Left lung (tissue), 10 donors: ENCODE measurements around the gene SERAC1. TPM values are rescaled to one million over a fixed set of nuclear protein-coding genes. Genes with fewer than 3 reads are reported as not detected.

ENCODE experiments used
- ATAC-seq: fragments of 200-7000 bp; cut with Tn5 transposase; one replicate; pipeline ENCODE4 v1.9.1; 2020; ENCODE audit warnings: moderate library complexity
- DNase-seq, 4 donors: peaks; one replicate each; pipeline ENCODE4 v3.0.0-alpha.2; 2013 to 2020
- H3K27ac ChIP-seq, 2 donors: fragments of 200-600 bp; sonication (generic) in 1 of 2; one replicate each; pipeline versions ENCODE4 v1.5.0 to v1.8.0; 2020 to 2021
- H3K27me3 ChIP-seq, 2 donors: fragments of 200-600 bp; sonication (generic) in 1 of 2; one replicate each; pipeline versions ENCODE4 v1.5.0 to v1.8.0; 2020 to 2021
- H3K36me3 ChIP-seq, 2 donors: fragments of 200-600 bp; sonication (generic) in 1 of 2; one replicate each; pipeline versions ENCODE4 v1.5.0 to v1.8.0; 2020 to 2021
- H3K4me1 ChIP-seq, 2 donors: fragments of 200-600 bp; one replicate each; pipeline ENCODE4 v1.8.0; 2021
- H3K4me3 ChIP-seq, 2 donors: fragments of 200-600 bp; sonication (generic) in 1 of 2; one replicate each; pipeline versions ENCODE4 v1.5.0 to v1.8.0; 2020 to 2021; ENCODE audit warnings: mild to moderate bottlenecking in 1 of 2
- H3K9me3 ChIP-seq, 2 donors: fragments of 200-600 bp; sonication (generic) in 1 of 2; one replicate each; pipeline versions ENCODE4 v1.5.0 to v1.8.0; 2020 to 2021
- intact Hi-C, 2 donors: fragments of 100-400 bp; cut with DNase I; formaldehyde crosslinking; loops; one replicate each; pipeline versions ENCODE4 v1.11.2 to v1.14.2; 2022
- polyA plus RNA-seq, 6 donors: library from polyadenylated mRNA; unstranded; fragments of 120-200 nt; gene quantifications; one replicate each; pipeline ENCODE4 v1.2.1, GENCODE V29; 2013; ENCODE audit not compliant: insufficient read length in 6 of 6
- total RNA-seq, 2 donors: library from RNA; stranded (reverse); fragmentation: NEBNext Ultra II Directional; extraction: Animal tissue kit (Norgen Biotek cat#: 25700); gene quantifications; one replicate each; pipeline ENCODE4 v1.2.1, GENCODE V29; 2021
- TF ChIP-seq, protein P1 (sequence below), 2 donors: fragments of 200-600 bp; sonication (generic) in 1 of 2; IDR thresholded peaks; one replicate each; pipeline versions ENCODE4 v1.5.0 to v1.8.0; 2021; ENCODE audit warnings: antibody characterized with exemption in 2 of 2
- donor health status: DM: no; HTN: yes; CAD: no.
- donor health status: DM: no; HTN: no; CAD: no.

Gene SERAC1
- total and polyA plus RNA-seq, 8 donors: 7.7 to 10.7 (median 9.2) TPM

- Histone ChIP-seq H3K4me1 (no peaks in the 10 kb centered on the region), H3K36me3 (peaks cover 0 to 34% of the 10 kb centered on the region in 2 donors), H3K27me3 (no peaks in the 10 kb centered on the region), H3K4me3 (no peak overlapping the region), H3K9me3 (no peaks in the 10 kb centered on the region), H3K27ac (no peak overlapping the region)
- DNase-seq: no peak
- intact Hi-C loops: no loop called here
- TF ChIP-seq, protein P1, sequence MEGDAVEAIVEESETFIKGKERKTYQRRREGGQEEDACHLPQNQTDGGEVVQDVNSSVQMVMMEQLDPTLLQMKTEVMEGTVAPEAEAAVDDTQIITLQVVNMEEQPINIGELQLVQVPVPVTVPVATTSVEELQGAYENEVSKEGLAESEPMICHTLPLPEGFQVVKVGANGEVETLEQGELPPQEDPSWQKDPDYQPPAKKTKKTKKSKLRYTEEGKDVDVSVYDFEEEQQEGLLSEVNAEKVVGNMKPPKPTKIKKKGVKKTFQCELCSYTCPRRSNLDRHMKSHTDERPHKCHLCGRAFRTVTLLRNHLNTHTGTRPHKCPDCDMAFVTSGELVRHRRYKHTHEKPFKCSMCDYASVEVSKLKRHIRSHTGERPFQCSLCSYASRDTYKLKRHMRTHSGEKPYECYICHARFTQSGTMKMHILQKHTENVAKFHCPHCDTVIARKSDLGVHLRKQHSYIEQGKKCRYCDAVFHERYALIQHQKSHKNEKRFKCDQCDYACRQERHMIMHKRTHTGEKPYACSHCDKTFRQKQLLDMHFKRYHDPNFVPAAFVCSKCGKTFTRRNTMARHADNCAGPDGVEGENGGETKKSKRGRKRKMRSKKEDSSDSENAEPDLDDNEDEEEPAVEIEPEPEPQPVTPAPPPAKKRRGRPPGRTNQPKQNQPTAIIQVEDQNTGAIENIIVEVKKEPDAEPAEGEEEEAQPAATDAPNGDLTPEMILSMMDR (IDR thresholded peaks at IDR 0.05): no peak
- no peak for ATAC-seq
Observed at GRCh38 chr6:158118886-158119285, 49.2 kb downstream of the SERAC1 start.

DNA sequence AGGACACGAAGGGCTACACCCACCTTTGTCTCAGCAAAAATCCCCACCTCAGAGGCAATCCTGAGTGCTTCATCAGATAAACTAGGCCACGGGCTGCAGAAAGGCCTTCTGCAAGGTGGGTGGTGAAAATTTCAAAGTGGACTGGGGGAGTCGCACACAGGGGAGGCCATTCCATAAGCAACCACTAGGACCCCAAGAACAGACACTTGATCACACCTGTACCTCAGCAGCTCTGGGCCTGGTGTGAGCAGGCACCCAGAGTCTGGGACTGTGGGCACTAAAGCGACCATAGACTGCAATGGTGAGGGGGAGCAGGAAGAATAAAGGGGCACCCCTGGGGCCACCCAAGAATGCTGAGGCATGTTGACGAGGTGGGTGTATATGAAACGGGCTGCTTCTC is 52.6 kb downstream of the SERAC1 start:
- Histone ChIP-seq H3K4me1 (no peaks in the 10 kb centered on the region), H3K36me3 (peaks cover 0 to 51% of the 10 kb centered on the region in 2 donors), H3K27ac (no peak overlapping the region), H3K4me3 (no peak overlapping the region), H3K9me3 (no peaks in the 10 kb centered on the region), H3K27me3 (no peaks in the 10 kb centered on the region)
- no peak for DNase-seq
- TF ChIP-seq, protein P1 (IDR thresholded peaks at IDR 0.05): no peak
- no peak for ATAC-seq
- intact Hi-C loops: no loop called here

GRCh38 chr6:158115102-158115501 is 53.0 kb downstream of the SERAC1 start:
- Histone ChIP-seq H3K4me1 (no peaks in the 10 kb centered on the region), H3K36me3 (peaks cover 0 to 55% of the 10 kb centered on the region in 2 donors), H3K27ac (no peak overlapping the region), H3K9me3 (no peaks in the 10 kb centered on the region), H3K4me3 (no peak overlapping the region), H3K27me3 (no peaks in the 10 kb centered on the region)
- intact Hi-C loops: no loop called here
- TF ChIP-seq, protein P1 (IDR thresholded peaks at IDR 0.05): no peak
- ATAC-seq (no peak), DNase-seq (no peak)

GRCh38 chr6:158113802-158114201 is 54.3 kb downstream of the SERAC1 start:
- no peaks in the 10 kb centered on the region for H3K9me3 ChIP-seq
- no peaks in the 10 kb centered on the region for H3K27me3 ChIP-seq
- TF ChIP-seq, protein P1 (IDR thresholded peaks at IDR 0.05): no peak
- no peak overlapping the region for H3K4me3 ChIP-seq
- ATAC-seq (no peak), DNase-seq (no peak)
- no peak overlapping the region for H3K27ac ChIP-seq
- H3K36me3 ChIP-seq: peaks cover 0 to 62% of the 10 kb centered on the region in 2 donors
- intact Hi-C loops: no loop called here
- no peaks in the 10 kb centered on the region for H3K4me1 ChIP-seq

DNA sequence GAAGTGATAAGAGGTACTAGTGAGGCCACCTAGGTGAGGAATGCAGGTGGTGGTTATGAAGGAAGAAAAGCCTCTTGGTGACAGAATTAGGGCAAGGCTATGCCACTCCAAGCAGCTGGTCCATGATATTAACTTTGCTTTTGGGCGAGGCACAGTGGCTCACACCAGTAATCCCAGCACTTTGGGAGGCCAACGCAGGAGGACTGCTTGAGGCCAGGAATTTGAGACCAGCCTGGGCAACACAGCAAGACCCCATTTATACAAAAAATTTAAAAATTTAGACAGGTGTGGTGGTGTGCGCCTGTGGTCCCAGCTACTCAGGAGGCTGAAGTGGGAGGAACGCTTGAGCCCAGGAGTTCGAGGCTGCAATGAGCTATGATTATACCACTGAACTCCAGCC is 56.1 kb downstream of the SERAC1 start:
- Histone ChIP-seq H3K4me1 (no peaks in the 10 kb centered on the region), H3K9me3 (no peaks in the 10 kb centered on the region), H3K27me3 (no peaks in the 10 kb centered on the region), H3K36me3 (peaks cover 0 to 57% of the 10 kb centered on the region in 2 donors), H3K27ac (no peak overlapping the region), H3K4me3 (no peak overlapping the region)
- no peak for ATAC-seq
- intact Hi-C loops: no loop called here
- TF ChIP-seq, protein P1 (IDR thresholded peaks at IDR 0.05): no peak
- no peak for DNase-seq
